Transverse colon (tissue), 4 donors: ENCODE results near the gene UNCX. TPM values are rescaled to one million over a fixed set of nuclear protein-coding genes. Genes with fewer than 3 reads are reported as not detected.

ENCODE experiments used
- DNase-seq: peaks from one replicate; pipeline ENCODE4 v3.0.0-alpha.2; 2019
- H3K27ac ChIP-seq, 4 donors: fragments of 200-600 bp; sonication (generic); 2 replicates each; pipeline ENCODE4 v1.5.1; 2016 to 2018; ENCODE audit warnings: inconsistent platforms in 4 of 4
- H3K27me3 ChIP-seq: fragments of 200-600 bp; sonication (generic); 2 replicates; pipeline ENCODE4 v1.5.1; 2017; ENCODE audit warnings: inconsistent platforms
- H3K36me3 ChIP-seq, 4 donors: fragments of 200-600 bp; sonication (generic); 2 replicates each; pipeline ENCODE4 v1.5.1; 2017 to 2019; ENCODE audit warnings: inconsistent platforms in 4 of 4
- H3K4me1 ChIP-seq, 4 donors: fragments of 200-600 bp; sonication (generic); 2 replicates each; pipeline ENCODE4 v1.5.1; 2017 to 2020; ENCODE audit warnings: inconsistent platforms in 4 of 4
- H3K4me3 ChIP-seq, 4 donors: fragments of 200-600 bp; sonication (generic); 1 replicate in 1 of 4; 2 replicates in 3 of 4; pipeline versions ENCODE4 v1.5.1 to v1.6.1; 2017 to 2019; ENCODE audit warnings: inconsistent platforms in 4 of 4
- H3K9me3 ChIP-seq, 2 donors: fragments of 200-600 bp; sonication (generic); 2 replicates each; pipeline ENCODE4 v1.5.1; 2017 to 2019; ENCODE audit warnings: inconsistent platforms in 2 of 2
- EP300 ChIP-seq: sonication (generic); formaldehyde crosslinking; IDR thresholded peaks from one replicate; pipeline ENCODE4 v1.6.1; 2017; ENCODE audit warnings: antibody characterized with exemption, low read depth
- POLR2A ChIP-seq: fragments of 450-650 bp; IDR thresholded peaks from one replicate; pipeline ENCODE4 v1.6.1; 2016; ENCODE audit warnings: antibody characterized with exemption, mild to moderate bottlenecking, moderate library complexity
- POLR2AphosphoS5 ChIP-seq, 3 donors: sonication (generic); formaldehyde crosslinking; IDR thresholded peaks; one replicate each; pipeline ENCODE4 v1.6.1; 2016; ENCODE audit warnings: antibody characterized with exemption in 3 of 3
- WGBS, 2 donors: methylation state at CpG; one replicate each; pipeline ENCODE4 v1.1.5; 2018; ENCODE audit warnings: low coverage in 1 of 2; 5-methylcytosine and 5-hydroxymethylcytosine counted together
- in situ Hi-C, 4 donors: fragments of 200-750 bp; cut with MboI; loops; one replicate each; pipeline versions ENCODE4 v1.15.0 to v1.15.1; 2017; ENCODE audit warnings: low sequenced_read_pairs in 3 of 4, low pct_ligation_motif_present in 1 of 4, low pct_unique_long_range_greater_than_20kb in 1 of 4
- intact Hi-C: fragments of 100-400 bp; cut with DNase I; formaldehyde crosslinking; loops from one replicate; pipeline ENCODE4 v1.15.1; 2023; ENCODE audit warnings: low total_unique reads
- total RNA-seq, 4 donors: library from RNA; depleted of rRNA; stranded (reverse); fragments of >200 nt; gene quantifications; one replicate each; pipeline ENCODE4 v1.1.0, GENCODE V29; 2016
- TF ChIP-seq, protein P1 (sequence below), 5 experiments: fragments of 200-600 bp in 3 of 5; fragments of 450-650 bp in 2 of 5; sonication (generic) in 3 of 5; IDR thresholded peaks; 1 replicate in 2 of 5; 2 replicates in 3 of 5; pipeline ENCODE4 v1.5.1; 2016 to 2017; ENCODE audit warnings: antibody characterized with exemption in 5 of 5, inconsistent platforms in 3 of 5, mild to moderate bottlenecking in 2 of 5, moderate library complexity in 1 of 5

UNCX gene
- total RNA-seq, 4 donors from 2014 or later, result not detected

DNA sequence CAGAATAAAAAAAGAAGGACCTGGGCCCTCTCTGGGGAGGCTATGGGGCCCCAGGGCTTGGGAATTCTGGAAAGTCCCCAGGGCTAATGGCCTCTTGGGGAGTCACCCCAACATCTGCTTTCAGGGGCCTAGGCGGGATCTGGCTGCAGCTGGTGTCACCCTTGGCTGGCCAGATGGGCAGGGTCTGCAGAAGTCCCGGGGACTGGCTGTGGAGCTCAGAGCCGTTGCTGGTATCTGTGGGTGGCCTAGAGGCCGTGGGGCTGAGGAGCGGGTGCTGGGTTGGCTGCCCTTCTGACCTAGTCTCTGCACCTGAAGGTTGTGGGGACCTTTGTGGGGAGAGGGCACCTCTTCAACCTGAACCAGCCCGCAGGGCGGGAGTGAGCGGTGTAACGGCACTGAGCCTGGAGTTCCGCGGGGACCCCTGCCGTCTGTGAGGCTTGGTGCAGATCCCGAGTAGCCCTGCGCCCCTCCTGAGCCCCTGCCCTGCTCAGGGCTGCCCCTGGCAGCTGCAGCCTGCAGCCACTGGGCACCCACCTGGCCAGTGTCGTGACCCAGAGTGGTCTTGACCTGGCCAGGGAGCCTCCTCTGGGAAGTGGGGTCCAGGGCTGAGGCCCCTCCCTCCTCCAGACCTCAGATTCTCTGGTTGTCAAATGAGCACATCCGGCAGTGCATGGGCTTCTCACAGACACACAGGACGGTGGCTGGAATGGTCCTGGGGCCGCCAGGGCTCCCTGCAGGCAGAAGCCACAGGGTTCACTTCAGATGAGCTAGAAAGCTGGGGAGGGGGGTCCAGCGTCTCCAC lies 51.5 kb downstream of the UNCX start:
- 83% methylated on average over 14 of the region's 19 CpGs; no CpG with 5 or more reads in 1 of the 2 donors for WGBS, 2 donors

DNA sequence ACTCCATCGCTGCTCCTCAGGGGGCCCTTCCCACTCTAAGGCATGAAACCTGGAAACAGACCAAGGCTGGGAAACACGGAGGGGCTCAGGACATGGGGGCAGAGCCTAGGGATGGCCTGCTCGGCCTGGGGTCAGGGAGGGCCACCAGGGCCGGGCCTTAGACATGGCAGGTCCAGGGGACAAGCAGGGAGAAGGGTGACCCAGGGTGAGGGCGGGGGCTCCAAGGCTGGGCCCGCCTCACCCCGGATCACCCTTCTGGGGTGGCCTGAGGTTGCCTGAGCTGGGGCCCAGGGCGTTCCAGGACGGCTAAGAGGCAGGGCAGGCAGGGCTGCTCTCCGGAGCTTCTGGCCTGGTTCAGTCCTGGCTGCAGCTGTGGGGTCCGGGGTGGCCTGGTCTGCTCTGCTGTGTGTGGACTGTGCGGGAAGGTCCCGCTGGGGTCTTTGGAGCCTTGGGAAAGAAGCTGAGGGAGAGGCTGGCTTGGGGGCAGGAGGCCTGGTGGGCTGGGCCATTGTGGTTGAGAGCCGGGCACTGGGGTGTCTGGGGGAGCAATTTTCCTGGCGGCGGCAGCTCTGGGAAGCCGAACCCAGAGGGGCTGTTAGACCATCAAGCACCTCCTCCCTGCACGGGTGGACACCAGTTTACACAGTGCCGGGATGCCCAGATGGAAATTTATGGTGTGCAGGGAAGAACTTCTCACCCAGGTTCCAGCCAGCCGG lies 52.2 kb downstream of the UNCX start:
- WGBS, 2 donors, result 40 to 68% methylated on average over 2 to 20 of the region's 20 CpGs
- TF ChIP-seq, protein P1, sequence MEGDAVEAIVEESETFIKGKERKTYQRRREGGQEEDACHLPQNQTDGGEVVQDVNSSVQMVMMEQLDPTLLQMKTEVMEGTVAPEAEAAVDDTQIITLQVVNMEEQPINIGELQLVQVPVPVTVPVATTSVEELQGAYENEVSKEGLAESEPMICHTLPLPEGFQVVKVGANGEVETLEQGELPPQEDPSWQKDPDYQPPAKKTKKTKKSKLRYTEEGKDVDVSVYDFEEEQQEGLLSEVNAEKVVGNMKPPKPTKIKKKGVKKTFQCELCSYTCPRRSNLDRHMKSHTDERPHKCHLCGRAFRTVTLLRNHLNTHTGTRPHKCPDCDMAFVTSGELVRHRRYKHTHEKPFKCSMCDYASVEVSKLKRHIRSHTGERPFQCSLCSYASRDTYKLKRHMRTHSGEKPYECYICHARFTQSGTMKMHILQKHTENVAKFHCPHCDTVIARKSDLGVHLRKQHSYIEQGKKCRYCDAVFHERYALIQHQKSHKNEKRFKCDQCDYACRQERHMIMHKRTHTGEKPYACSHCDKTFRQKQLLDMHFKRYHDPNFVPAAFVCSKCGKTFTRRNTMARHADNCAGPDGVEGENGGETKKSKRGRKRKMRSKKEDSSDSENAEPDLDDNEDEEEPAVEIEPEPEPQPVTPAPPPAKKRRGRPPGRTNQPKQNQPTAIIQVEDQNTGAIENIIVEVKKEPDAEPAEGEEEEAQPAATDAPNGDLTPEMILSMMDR (IDR thresholded peaks at IDR 0.05), result no peak
- TF ChIP-seq POLR2AphosphoS5 (IDR thresholded peaks at IDR 0.05), result no peak
- no peak for TF ChIP-seq EP300
- no peak for DNase-seq
- H3K4me1 ChIP-seq, result peaks cover 0 to 2% (median under 1%) of the 10 kb centered on the region in 4 donors
- intact Hi-C loops, result no loop called here
- H3K9me3 ChIP-seq, result no peaks in the 10 kb centered on the region
- in situ Hi-C loops, result no loop called here
- no peaks in the 10 kb centered on the region for H3K36me3 ChIP-seq
- H3K27me3 ChIP-seq, result peaks cover 39% of the 10 kb centered on the region
- no peak overlapping the region for H3K27ac ChIP-seq
- H3K4me3 ChIP-seq, result no peak overlapping the region

More for the DNA sequence above, 51.5 kb downstream of the UNCX start:
- TF ChIP-seq POLR2A, result no peak
- TF ChIP-seq, protein P1 (IDR thresholded peaks at IDR 0.05), result no peak
- TF ChIP-seq EP300, result no peak
- TF ChIP-seq POLR2AphosphoS5 (IDR thresholded peaks at IDR 0.05), result no peak
- Histone ChIP-seq H3K9me3 (no peaks in the 10 kb centered on the region), H3K4me1 (no peaks in the 10 kb centered on the region), H3K27ac (no peak overlapping the region), H3K27me3 (peaks cover 34% of the 10 kb centered on the region), H3K36me3 (no peaks in the 10 kb centered on the region), H3K4me3 (no peak overlapping the region)
- intact Hi-C loops (no loop called here), in situ Hi-C loops (no loop called here)
- DNase-seq, result no peak

DNA sequence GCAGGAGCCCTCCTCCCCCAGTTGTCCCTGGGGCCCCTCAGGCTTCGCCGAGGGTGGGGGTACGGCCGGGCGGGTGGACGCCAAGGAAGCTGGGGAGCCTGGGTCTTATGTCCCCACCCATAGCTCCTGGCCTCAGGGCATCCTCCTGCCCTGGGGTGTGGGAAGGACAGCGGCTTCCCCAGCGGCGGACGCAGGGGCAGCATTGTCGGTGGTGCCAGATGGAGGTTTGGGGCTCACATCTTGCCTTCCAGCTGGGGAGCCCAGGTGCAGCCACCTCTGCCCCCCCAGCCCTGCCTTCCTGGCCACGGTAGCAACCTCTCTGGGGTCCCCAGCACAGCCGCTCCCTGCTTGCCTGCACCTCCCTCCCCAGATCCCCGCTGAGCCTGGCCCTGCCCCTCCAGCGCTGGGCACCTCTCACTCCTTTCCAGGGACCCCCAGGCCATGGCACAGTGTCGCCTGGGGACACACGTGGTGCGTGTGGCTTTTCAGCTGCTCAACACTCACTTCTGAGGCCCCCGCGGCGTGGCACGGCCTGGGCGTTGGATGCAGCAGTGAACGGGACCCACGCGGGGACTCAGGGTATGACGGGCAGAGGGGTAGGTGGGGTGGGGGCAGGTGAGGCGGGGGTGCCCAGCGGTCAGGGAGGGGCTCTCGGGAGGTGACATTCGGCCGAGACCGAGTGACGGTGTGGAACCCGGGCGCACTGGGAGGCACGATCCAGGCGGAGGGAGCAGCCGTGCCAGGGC lies 53.1 kb downstream of the UNCX start:
- peaks cover 47% of the 10 kb centered on the region for H3K27me3 ChIP-seq
- no peaks in the 10 kb centered on the region for H3K36me3 ChIP-seq
- TF ChIP-seq EP300 (no peak), POLR2A (no peak)
- TF ChIP-seq, protein P1 (IDR thresholded peaks at IDR 0.05), result no peak
- H3K9me3 ChIP-seq, result no peaks in the 10 kb centered on the region
- no peak for DNase-seq
- 84 to 93% methylated on average over 3 to 39 of the region's 39 CpGs for WGBS, 2 donors
- H3K27ac ChIP-seq, result no peak overlapping the region
- peaks cover 0 to 10% (median 8%) of the 10 kb centered on the region in 4 donors for H3K4me1 ChIP-seq
- intact Hi-C loops, result no loop called here
- no peak overlapping the region for H3K4me3 ChIP-seq
- in situ Hi-C loops, result no loop called here

Other genes with a start within 250 kb of the UNCX start
- under 1 TPM in 2 of 4 donors, not detected in 2; 0.41 to 0.95 TPM for gene CYP2W1, start 249.7 kb upstream of the UNCX start, total RNA-seq
- 10 to 100 TPM in 1 of 4 donors, 1 to 10 TPM in 1, not detected in 2; 9.2 to 14.5 TPM for gene GPR146, start 188.3 kb upstream of the UNCX start, total RNA-seq
- gene GPER1, start 144.8 kb upstream of the UNCX start, total RNA-seq, result 10 to 100 TPM in 3 of 4 donors, 1 to 10 TPM in 1; 2.2 to 33.7 (median 11.7) TPM
- 100 to 1,000 TPM in 1 of 4 donors, 10 to 100 TPM in 3; 33.3 to 124 (median 53.1) TPM for gene ZFAND2A, start 72.7 kb upstream of the UNCX start, total RNA-seq
- gene MICALL2, start 226.6 kb downstream of the UNCX start, total RNA-seq, result 100 to 1,000 TPM in 2 of 4 donors, 10 to 100 TPM in 2; 67.6 to 181 (median 97.0) TPM